Measurements from ENCODE around the gene MBNL1.

MBNL1 gene

DNA sequence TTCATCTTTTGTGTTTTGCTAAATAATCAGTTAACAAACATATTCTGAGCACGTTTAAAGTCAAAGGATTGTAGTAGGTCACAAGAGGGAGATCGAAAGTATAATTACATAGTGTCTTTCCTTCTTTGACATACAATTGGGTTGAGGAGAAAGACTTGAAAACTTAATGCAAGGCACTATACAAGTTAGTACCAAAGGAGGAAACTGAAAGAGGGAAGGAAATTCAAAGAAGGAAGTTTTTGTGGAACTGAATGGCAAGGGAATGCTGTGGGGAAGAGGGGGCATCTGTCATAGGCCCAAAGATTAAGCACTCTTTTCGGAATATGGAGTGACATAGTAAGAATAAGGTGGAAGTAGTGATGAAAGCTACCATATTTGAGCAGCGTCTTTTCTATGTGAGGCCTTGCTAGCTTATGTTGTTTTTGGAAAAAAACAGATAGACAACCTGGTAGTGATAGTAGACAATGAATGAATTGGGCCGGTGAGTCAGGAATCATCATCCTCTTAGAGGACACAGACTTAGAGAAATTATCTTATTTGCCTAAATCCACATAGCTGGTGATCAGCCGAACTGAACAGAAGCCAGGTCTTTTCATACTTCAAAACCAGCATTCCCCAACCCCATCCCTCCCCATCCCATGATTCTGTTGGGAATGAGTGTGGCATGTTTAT, 10.2 kb downstream of the MBNL1 start:
- DNase-seq: no peak

DNA sequence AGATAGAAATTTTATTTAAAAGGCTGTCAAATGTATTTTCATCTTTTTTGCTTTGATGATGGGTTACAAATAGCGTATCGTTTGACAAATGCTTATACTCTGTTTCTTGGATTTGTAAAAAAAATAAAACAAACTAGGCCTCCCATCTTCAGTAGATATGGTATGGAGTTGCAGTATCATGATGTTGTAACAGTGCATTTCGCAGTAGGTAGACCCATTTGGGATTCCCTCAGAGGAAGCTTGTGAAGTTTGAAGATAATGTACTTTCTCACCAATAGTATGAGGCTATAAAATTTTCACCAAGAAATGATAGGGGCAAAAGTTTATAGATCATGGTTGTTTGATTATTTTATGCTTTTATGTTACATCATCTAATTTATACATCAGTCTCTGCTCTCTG, 10.8 kb downstream of the MBNL1 start:
- DNase-seq: no peak

DNA sequence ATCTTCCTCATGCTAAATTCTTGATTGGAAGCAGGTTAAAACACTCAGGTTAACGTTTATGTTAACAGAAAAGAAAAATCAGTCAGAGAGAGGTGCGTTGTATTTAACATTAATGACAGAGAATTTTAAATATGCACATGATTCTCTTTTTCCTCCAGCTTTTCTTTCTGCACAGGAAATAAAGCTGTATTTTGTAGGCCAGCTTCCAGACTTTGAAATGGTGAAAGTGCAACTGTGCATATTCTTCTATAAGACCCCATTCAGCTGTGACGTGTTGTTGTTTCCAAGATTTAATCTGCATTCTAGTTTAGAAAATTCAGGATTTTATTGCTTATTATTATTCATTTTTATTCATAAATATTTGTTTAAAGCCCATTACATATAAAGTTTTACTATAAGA, 11.8 kb downstream of the MBNL1 start:
- DNase-seq: no peak

DNA sequence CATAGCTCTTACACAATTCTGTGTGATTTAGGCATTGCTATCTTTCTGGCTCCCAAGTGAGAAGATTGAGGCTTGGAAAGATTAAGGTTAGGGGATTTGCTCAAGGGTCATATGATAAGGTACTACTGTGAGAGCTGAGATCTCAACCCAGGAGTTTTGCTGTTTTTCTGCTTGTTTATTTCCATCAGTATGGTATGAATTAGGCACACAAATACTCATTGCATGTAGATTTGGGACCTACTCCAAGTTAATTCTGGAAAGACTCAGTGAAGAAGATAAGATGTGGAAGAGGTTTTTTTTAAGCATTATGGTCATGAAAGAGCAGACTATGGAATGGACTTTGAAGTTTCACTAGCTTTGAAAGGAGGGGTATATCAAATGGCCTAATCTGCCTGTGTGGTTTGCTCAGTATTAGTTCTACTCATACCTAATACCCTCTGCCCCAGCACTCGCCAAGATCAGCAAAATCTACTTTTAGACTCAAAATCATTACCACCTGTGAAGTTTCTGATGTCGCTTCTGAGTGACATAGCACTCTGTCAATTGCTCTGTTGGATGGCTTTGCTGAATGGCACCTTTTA, 12.5 kb downstream of the MBNL1 start:
- no peak for DNase-seq

DNA sequence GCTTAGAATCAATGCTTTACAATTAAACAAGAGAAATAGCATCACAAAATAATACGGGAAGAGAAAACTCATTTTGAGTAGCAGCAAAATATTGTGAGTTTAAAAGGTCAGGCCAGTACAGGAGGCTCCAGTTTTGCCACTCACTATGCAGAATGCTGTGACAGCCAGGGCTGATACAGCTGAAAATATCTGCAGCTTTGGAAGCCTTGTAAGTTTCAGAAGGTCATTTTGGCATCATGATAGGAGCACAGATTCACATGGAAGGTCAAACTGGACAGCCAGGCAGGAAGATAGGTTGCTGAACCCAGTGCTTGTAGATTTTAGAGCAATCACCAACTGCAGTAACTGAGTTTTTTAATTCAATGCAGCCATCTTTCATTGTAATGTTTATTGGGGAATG, 14.1 kb downstream of the MBNL1 start:
- no peak for DNase-seq

DNA sequence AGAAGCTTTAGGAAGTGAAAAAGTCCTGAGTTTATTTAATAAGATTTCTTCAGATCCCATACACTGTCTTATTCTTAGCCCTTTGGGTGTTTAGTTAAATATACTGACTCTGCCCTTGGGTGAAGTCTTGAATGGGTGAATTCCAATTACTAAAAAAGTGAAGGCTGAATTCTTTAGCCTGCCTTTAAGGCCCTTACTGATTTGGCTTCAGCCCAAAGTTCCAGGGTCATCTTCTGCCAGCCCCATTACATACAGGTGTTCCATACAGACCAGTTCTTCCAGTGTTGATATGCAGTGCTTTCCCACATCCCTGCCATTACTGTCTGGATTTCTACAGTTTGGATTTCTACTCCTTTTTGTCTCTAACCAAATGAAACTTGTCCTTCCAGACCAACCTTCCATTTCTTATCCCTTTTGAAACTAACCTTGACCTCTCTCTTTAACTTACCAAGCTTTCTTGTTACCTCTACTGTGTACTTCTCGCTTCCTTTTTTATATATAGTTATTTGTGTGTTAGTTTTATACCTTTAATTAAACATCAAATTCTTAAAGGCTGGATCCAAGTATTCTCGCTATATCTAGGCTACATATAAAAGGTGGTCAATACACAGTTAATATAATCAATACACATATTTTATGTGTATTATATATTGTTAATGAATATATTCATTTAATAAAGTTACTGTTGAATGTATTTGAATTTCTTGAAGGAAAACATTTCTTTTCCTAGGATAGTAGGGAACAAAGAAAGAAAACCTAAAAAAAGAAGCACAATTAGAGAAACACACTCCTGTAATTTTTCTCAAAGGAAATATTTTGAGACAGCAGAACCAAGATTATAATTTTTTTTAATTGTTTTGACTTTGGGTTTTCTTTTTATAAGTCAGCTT, 15.0 kb downstream of the MBNL1 start:
- DNase-seq: no peak

DNA sequence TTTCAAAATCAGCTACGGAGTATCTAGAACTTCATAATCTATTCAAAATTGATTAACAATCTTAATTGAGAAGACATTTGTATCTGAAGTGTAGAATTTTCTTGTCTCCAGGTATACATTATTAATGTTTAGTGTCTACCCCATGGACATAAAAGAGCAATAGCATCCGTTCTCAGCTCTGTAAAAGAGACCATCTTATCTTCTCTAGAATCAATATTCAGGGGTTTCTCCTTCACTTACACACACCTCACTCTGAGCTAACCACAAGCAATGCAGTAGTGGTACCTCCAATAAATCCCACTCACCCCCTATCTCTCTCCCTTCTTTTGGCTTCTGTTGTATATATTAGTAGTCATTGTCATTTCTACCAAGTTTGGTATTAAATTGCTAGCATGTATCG, 16.2 kb downstream of the MBNL1 start:
- DNase-seq: no peak

DNA sequence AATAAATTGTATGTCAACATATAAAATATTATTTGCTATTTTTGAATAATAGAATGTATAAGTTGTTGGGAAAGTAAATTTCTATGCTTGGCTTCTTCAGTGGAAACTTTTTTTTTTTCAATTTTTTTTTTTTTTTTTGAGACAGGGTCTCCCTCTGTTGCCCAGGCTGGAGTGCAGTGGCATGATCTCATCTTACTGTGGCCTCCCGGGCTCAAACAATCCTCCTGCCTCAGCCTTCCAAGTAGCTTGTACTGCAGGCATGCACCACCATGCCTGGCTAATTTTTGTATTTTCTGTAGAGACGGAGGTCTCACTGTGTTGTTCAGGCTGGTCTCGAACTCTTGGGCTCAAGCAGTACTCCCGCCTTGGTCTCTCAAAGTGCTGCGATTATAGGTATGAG, 16.8 kb downstream of the MBNL1 start:
- no peak for DNase-seq

DNA sequence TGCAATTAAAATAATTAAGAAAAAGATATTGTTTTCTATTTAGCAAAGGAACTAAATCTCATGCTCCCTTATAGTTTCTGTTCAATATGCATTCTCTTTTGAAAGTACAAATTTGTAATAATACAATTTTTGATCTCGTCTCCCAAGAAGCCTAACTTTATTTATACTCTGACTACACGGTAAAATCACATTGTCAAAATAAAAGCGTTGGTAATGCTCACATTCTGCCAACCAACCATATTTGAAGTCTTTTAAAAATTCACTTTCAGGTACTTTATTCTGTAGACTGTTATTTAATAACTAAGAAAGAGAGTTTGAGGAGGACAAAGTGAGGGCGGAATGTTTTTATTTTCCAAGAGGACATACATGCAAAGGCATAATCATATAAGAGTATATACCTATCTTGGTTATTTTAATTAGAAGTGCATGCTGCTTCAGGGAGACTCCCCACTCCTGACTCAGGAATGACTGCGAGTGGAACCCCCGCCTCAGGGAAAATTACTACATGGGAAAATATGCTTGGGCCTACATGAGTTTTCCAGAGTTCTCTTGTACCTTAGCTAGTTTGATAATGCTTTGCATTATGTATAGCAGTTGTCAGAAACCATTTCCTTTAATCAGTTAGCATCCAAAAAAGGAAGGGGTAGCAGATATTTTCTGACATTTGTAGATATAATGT, 19.3 kb downstream of the MBNL1 start:
- no peak for DNase-seq

DNA sequence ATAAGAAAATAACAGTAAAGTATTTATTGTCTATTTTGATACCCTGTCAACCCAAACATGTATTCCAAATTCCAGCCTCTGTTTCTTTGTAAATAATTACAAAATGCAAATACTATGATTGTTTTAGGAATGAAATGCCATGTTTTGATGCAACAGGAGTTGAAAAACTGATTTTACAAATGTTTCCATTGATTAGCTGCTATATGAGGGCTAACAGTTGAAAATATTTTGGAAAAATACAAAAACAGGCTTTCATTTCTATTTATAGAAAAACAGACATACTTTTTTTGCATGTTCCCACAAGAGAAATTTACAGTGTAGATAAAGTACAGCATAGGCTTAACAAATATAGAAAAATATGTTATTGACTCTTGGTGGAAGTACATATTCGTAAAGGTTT, 20.0 kb downstream of the MBNL1 start:
- no peak for DNase-seq

DNA sequence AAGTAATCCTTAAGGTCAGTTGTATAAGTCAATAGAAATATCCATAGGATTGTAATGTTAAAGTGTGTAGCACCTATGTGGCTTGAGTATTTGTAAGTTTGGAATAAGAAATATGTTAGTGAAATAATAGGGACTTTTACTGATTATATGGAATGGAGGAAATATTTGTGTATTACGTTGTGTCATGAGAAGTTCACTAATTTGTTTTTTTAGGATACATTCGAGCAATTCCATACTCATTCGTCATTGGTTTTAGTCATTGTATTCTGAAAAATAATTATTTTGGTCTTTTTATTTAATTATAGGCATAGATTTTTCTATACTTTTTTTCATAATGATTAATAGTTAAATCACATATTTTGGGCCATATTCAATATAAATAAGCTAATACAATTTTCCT, 21.0 kb downstream of the MBNL1 start:
- DNase-seq: no peak

DNA sequence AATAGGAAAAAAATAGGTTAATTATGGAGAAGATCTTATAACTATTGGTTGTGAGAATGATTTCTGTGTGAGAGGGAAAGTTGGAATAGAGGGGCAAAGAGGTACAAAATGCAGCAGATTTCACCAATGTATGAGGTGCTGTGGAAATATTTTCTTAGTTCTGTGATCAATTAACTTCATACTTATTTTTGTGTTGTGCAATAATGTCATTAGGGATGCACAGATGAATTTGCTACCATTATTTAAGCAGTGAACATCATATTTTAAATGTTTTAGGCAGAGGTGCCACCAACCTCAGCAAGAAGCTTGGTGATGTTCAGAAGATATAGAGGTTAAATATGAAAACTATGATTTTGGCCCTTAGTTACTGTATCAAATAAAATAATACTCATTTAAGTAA, 21.6 kb downstream of the MBNL1 start:
- no peak for DNase-seq

DNA sequence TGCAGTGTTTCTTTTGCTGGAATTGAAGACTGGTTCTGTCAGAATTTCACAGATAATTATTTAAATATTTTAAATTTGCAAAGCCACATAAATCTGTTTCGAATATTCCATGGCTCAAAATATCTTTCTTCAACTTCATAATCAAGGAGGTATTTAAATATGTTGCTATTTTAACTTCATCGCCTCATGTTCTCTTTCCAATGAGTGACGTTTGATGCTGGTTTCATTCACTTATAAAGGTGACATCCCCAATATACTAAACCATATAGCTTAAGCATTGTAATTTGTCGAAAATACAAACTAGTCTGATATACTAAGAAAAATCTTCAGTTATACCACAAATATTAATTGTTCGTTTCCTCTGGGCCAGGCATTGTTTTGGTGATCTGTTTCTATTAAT, 22.5 kb downstream of the MBNL1 start:
- no peak for DNase-seq

DNA sequence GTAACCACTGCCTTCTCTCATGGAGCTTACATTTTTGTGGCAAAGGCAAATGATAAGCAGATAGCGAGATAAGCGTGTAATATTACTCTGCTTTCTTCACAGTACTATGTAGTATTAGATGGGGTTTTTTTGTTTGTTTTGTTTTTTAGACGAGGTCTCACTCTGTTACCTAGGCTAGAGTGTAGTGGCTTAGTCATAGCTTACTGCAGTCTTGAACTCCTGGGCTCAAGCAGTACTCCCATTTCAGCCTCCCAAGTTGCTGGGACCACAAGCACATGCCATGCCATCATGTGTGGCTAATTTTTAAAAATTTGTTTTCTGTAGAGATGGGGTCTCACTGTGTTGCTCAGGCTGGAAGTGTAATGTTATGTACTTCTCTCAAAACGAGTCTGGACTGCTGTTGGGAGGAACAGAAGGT, 22.9 kb downstream of the MBNL1 start:
- DNase-seq: no peak

DNA sequence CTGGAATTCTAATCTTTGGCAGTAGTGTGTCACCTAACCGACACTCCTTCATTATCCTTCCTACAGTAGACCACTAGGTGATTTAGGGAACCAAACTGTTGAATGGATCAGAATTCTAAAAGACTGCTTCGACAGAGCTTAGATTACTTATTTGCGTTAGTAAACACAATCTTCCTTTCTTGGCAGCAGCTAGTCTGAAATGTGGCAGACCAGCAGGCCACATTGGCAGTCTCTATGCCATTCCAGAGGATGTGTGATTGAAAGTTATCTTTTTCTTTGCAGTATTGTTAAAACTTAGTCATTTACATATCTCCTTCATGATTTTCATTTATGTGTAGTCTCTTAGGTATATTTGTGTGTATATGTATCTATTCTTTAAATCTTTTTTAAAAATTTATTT, 23.6 kb downstream of the MBNL1 start:
- DNase-seq: no peak

DNA sequence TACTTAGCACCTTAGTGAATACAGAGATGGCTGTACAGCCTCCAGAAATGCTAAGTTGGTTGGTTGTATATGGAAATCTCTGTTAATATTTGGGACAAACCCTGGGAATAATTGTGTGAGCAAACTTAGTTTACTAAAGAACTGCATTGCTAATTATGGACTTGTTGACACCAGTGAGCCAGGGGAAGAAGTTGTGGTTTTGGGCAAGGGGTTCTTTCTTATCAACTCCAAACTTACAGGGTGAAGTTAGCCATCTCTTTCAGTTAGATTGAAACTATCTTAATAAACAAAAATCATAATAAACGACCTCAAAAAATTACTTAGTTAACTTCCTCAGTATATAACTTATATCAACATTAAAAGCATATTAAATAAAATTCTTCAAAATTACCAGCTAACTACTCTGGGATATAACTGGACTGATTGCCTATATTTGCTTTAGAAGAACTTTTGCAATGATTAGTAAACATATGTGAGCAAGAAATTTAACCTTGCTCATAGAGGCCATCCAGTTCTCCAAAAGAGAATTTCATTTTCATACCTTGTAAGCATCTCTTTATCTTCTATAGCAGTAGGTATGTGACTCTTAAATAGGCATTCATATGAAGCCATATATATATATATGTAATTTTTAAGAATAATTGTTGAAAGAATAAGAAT, 24.7 kb downstream of the MBNL1 start:
- DNase-seq: no peak

DNA sequence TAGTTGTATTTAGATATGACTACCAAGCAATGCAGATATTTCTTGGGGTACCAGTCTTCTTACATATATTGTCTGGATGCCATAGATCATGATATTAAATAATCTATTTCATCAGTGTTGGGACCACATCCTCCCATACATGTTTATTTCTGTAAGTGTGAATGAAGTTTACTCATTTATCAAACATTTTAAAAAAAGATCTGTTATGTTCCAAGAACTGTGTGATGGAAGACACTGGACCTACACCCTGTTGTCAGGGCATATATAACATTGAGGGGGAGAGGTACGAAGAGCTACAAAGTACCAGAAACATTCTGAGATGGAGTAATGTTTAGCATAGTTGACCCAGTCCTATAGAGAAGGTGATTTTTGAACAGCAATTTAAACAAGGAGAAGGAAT, 26.6 kb downstream of the MBNL1 start:
- no peak for DNase-seq

DNA sequence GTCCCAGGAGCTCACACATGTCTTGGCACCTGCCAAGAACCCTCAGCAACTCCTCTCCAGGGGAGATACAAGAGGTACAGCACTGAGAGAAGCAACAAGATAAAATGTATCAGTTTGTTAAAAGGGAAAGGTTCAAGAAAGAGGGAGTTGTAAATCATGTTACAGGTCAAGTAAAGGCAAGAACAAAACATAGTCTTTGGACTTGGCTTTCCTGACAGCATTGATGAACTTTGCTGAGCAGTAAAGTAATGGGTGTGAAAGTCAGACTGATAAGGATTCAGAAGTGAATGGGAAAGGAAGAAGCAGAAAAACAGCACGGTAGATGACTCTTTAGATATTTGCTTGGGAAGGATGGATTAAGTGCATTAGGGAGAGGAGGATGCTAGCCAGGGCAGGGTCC, 27.1 kb downstream of the MBNL1 start:
- no peak for DNase-seq

DNA sequence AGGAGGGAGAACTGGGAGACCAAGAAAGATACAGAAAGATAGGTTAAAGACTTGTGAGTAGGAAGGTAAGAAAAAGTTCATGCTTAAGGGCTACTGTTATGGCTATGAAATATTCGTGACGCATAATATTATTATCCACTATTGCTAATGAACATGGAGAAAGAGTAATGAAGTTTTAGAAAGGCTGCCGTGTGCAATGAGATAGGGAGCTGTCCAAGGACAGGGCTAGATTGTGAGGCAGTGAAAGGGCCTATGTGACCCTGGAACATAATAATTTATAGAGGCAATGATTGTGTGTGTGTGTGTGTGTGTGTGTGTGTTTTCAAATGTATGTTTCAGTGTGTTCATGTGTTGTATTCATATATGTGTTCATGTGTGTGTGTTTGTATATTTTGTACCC, 27.7 kb downstream of the MBNL1 start:
- no peak for DNase-seq

DNA sequence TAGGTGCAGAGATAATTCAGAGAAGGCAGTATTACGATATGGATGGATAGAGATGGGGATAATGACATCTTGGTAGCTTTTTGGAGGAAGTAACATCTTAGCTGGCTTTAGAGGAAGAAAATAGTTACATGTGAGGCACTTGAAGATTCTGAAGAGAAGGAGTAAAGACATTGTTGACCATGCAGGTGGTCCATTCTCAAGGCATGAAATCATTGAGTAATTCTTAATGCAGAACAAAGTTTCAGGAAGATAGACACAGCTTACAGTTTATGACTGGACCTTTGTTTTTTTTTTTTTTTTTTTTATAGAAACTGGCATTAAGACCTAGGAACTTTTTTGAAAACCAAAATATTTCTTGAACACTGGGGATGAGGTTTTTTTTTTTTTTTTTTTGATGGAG, 28.2 kb downstream of the MBNL1 start:
- DNase-seq: no peak

DNA sequence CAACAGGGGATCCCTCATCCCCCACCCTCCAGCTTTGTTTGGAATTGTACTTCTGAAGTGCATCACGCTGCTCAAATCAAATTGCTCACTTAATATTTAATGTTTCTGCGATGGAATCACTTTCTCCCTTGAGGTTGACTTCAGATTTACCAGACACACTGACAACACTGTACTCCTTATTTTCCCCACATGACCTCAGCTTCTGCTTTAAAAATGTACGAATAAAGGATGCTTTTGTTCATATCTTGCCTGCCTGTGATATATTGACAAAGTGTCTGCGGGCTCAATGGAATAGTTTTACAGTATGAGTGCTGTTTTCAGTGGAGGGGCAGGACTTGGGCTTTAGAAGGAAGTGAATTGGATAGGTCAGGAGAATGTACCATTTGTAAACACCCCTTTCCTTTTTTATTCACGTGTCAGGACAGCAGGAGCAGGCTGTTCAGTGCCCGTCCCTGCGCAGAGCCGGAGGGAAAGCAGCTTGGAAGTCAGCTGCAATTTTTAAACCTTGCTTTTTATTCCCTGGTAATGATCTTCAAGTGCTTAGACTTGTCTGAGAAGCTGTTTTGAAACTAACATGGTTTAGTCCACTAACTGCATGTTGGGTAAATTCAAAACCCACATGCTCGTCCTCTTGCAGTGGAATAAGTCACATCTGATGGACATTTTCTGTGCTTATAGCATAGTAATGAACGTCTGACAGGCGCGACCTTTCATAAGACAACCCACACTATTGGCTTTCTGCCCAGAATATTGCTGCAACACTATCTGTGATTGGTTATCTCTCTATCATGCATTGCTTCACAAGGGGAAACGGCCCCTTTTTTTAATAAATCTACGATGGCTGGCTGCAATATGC, 29.9 kb downstream of the MBNL1 start:
- no peak for DNase-seq

All from NCI-H1436 treated with DMSO at 0.1 percent for 48 hours (cell line).